HepG2 (cell line): ENCODE measurements around the gene EYA4.

Source experiments
- CTCF ChIP-seq: sonication (generic); formaldehyde crosslinking; IDR thresholded peaks from 2 replicates; pipeline ENCODE4 v1.5.0; 2020; ENCODE audit warnings: mild to moderate bottlenecking, missing genetic modification reagents, moderate library complexity
- EZH2 ChIP-seq: conservative IDR thresholded peaks from 2 replicates; pipeline ENCODE4 v1.6.1; 2012; ENCODE audit warnings: mild to moderate bottlenecking, low read depth, low read length, moderate library complexity
- HDAC2 ChIP-seq: sonication (generic); formaldehyde crosslinking; IDR thresholded peaks from 2 replicates; pipeline ENCODE4 v1.4.0; 2020; ENCODE audit warnings: missing genetic modification reagents
- HDAC6 ChIP-seq: fragments of 200-600 bp; sonication (generic); IDR thresholded peaks from 2 replicates; pipeline ENCODE4 v1.7.0; 2017; ENCODE audit warnings: mild to moderate bottlenecking, antibody characterized with exemption, low read length, low read depth
- MEIS1 ChIP-seq: sonication (generic); formaldehyde crosslinking; IDR thresholded peaks from 2 replicates; pipeline ENCODE4 v1.9.0; 2021; ENCODE audit warnings: mild to moderate bottlenecking, missing genetic modification reagents, moderate library complexity, borderline replicate concordance
- POLR2A ChIP-seq, 2 experiments: IDR thresholded peaks; 2 replicates each; pipeline ENCODE4 v1.6.1; 2011; ENCODE audit warnings: low read depth in 2 of 2, low read length in 2 of 2, mild to moderate bottlenecking in 1 of 2, moderate library complexity in 1 of 2; ENCODE audit not compliant: insufficient read depth in 1 of 2
- RARG ChIP-seq: sonication (generic); formaldehyde crosslinking; IDR thresholded peaks from 2 replicates; pipeline ENCODE4 v1.4.0; 2020; ENCODE audit warnings: low read depth, mild to moderate bottlenecking, missing genetic modification reagents
- RBAK ChIP-seq: sonication (generic); formaldehyde crosslinking; IDR thresholded peaks from 2 replicates; pipeline ENCODE4 v1.5.1; 2020; ENCODE audit warnings: mild to moderate bottlenecking, missing genetic modification reagents
- REST ChIP-seq, 2 experiments: IDR thresholded peaks; 2 replicates each; pipeline ENCODE4 v1.6.1; 2011 to 2012; ENCODE audit warnings: low read length in 2 of 2, borderline replicate concordance in 1 of 2, low read depth in 1 of 2, mild to moderate bottlenecking in 1 of 2, moderate library complexity in 1 of 2
- TAF1 ChIP-seq: sonication (generic); formaldehyde crosslinking; IDR thresholded peaks from 2 replicates; pipeline ENCODE4 v1.4.0; 2020; ENCODE audit warnings: missing genetic modification reagents
- TRIM24 ChIP-seq: sonication (generic); formaldehyde crosslinking; IDR thresholded peaks from 2 replicates; pipeline ENCODE4 v1.8.0; 2022; ENCODE audit warnings: mild to moderate bottlenecking, missing genetic modification reagents
- ZFP41 ChIP-seq: sonication (generic); formaldehyde crosslinking; IDR thresholded peaks from 2 replicates; pipeline ENCODE4 v1.4.0; 2020; ENCODE audit warnings: mild to moderate bottlenecking, missing genetic modification reagents, borderline replicate concordance
- ZNF274 ChIP-seq: sonication (generic); formaldehyde crosslinking; IDR thresholded peaks from 2 replicates; pipeline ENCODE4 v1.5.1; 2020; ENCODE audit warnings: mild to moderate bottlenecking, missing genetic modification reagents
- ZNF646 ChIP-seq: sonication (generic); formaldehyde crosslinking; IDR thresholded peaks from 2 replicates; pipeline ENCODE4 v1.9.0; 2021; ENCODE audit warnings: mild to moderate bottlenecking, missing genetic modification reagents

- no peak for TF ChIP-seq ZFP41 (CRISPR knock-in tag)
- no peak for TF ChIP-seq POLR2A (IDR thresholded peaks at IDR 0.05; ENCODE audit: insufficient read depth in 1 of 2, low read depth in 2 of 2, low read length in 2 of 2)
- no peak for TF ChIP-seq EZH2
- no peak for TF ChIP-seq RARG (CRISPR knock-in tag)
- no peak for TF ChIP-seq HDAC6
- TF ChIP-seq TRIM24 = no peak
- no peak for TF ChIP-seq REST (IDR thresholded peaks at IDR 0.05; ENCODE audit: borderline replicate concordance in 1 of 2, low read depth in 1 of 2, low read length in 2 of 2)
- TF ChIP-seq ZNF274 (CRISPR knock-in tag) = no peak
- no peak for TF ChIP-seq CTCF (CRISPR knock-in tag)
- no peak for TF ChIP-seq TAF1 (CRISPR knock-in tag)
- no peak for TF ChIP-seq MEIS1 (CRISPR knock-in tag)
- TF ChIP-seq ZNF646 (CRISPR knock-in tag) = no peak
- no peak for TF ChIP-seq RBAK (CRISPR knock-in tag)
- TF ChIP-seq HDAC2 (CRISPR knock-in tag) = no peak
These were observed 152.7 kb downstream of the EYA4 start for GRCh38 chr6:133393891-133394290.
